ENCODE data around the gene CDA. TPM values are rescaled to one million over a fixed set of nuclear protein-coding genes. Genes with fewer than 3 reads are reported as not detected.

The CDA gene
- total and polyA plus RNA-seq, 10 of the 15 experiments (the other 5 are each of a cell fraction or from before 2014, with no cell fraction given), result not detected

DNA sequence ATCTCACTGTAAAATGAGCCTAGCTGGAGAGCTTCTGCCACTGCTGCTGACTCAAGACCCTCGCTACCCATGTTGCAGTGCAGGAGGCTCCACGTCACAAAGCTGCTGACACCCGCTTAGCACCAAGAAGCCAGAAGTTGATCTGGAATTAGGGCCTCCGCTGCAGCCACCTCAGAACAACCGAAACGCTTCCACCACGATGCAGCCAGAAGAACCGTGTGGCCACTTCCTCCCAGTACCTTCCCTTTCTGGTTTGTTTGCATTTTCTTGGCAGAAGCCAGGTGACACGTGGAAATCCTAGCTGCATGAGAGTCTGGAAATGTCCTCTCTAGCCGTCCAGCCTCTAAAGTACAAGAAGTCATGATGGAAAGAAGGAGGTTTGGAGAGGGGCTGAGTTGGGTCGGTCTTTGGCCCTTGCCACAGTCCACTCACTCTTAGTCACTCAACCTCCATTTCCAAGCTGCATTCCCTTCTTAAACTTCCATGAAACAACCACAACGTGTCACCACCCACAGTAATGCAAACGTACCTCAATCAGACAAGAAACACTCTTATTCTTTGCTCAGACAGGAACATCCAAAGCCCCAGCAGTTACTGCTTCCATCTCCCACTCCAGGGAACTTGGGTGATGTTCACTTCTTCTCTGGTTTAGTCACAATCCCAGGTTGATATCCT lies 10.0 kb upstream of the CDA start:
- no peak overlapping the region for H2AFZ ChIP-seq (ENCODE audit: control insufficient read depth, low read depth, low read length)
- in situ Hi-C loops (cut with MboI), result no loop called here
- WGBS (ENCODE audit: insufficient coverage, insufficient replicate concordance, low lambda C conversion rate, missing lambda C conversion rate), result 48% methylated on average over 13 of the region's 13 CpGs
- no peaks in the 10 kb centered on the region for H4K20me1 ChIP-seq (ENCODE audit: control insufficient read depth, insufficient read depth)
- ChIA-PET POLR2A (no interaction called here), CTCF (interaction anchor here (1.0 kb wide), 1 partner anchor 55 kb away, joined by 4 read pairs; no protein-coding TSS in a partner anchor), RAD21 (ENCODE audit: unreplicated experiment) (no interaction called here), SMC1A (ENCODE audit: uncharacterized antibody, unreplicated experiment) (no interaction called here)
- intact Hi-C loops (cut with micrococcal nuclease; ENCODE audit: unreplicated experiment), result no loop called here
- ATAC-seq (no peak), DNase-seq (ENCODE audit: low read depth, low spot score) (no peak), FAIRE-seq (no peak)
- no peak overlapping the region for H3K27ac ChIP-seq (ENCODE audit: control insufficient read depth, insufficient read depth)
- no peak overlapping the region for H3K4me3 ChIP-seq
- TF ChIP-seq BACH1 (IDR thresholded peaks at IDR 0.05; ENCODE audit: borderline replicate concordance), result no peak
- TF ChIP-seq, protein P1, sequence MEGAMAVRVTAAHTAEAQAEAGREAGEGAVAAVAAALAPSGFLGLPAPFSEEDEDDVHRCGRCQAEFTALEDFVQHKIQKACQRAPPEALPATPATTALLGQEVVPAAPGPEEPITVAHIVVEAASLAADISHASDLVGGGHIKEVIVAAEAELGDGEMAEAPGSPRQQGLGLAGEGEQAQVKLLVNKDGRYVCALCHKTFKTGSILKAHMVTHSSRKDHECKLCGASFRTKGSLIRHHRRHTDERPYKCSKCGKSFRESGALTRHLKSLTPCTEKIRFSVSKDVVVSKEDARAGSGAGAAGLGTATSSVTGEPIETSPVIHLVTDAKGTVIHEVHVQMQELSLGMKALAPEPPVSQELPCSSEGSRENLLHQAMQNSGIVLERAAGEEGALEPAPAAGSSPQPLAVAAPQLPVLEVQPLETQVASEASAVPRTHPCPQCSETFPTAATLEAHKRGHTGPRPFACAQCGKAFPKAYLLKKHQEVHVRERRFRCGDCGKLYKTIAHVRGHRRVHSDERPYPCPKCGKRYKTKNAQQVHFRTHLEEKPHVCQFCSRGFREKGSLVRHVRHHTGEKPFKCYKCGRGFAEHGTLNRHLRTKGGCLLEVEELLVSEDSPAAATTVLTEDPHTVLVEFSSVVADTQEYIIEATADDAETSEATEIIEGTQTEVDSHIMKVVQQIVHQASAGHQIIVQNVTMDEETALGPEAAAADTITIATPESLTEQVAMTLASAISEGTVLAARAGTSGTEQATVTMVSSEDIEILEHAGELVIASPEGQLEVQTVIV (IDR thresholded peaks at IDR 0.05; ENCODE audit: borderline replicate concordance, partially characterized antibody), result no peak
- TF ChIP-seq TCF12 (IDR thresholded peaks at IDR 0.05; ENCODE audit: low read depth, low read length), result no peak
- TF ChIP-seq RB1 (IDR thresholded peaks at IDR 0.05; ENCODE audit: borderline replicate concordance), result no peak
- TF ChIP-seq, protein P2, sequence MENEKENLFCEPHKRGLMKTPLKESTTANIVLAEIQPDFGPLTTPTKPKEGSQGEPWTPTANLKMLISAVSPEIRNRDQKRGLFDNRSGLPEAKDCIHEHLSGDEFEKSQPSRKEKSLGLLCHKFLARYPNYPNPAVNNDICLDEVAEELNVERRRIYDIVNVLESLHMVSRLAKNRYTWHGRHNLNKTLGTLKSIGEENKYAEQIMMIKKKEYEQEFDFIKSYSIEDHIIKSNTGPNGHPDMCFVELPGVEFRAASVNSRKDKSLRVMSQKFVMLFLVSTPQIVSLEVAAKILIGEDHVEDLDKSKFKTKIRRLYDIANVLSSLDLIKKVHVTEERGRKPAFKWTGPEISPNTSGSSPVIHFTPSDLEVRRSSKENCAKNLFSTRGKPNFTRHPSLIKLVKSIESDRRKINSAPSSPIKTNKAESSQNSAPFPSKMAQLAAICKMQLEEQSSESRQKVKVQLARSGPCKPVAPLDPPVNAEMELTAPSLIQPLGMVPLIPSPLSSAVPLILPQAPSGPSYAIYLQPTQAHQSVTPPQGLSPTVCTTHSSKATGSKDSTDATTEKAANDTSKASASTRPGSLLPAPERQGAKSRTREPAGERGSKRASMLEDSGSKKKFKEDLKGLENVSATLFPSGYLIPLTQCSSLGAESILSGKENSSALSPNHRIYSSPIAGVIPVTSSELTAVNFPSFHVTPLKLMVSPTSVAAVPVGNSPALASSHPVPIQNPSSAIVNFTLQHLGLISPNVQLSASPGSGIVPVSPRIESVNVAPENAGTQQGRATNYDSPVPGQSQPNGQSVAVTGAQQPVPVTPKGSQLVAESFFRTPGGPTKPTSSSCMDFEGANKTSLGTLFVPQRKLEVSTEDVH (IDR thresholded peaks at IDR 0.05; ENCODE audit: low read depth, partially characterized antibody), result no peak
- no peak for TF ChIP-seq SUZ12 (IDR thresholded peaks at IDR 0.05; ENCODE audit: unreplicated experiment)
- TF ChIP-seq ZNF24 (IDR thresholded peaks at IDR 0.05), result no peak
- no peak for TF ChIP-seq ZNF207 (IDR thresholded peaks at IDR 0.05; ENCODE audit: borderline replicate concordance)
- no peak for TF ChIP-seq HCFC1 (IDR thresholded peaks at IDR 0.05; ENCODE audit: low read length)
- TF ChIP-seq TARDBP (IDR thresholded peaks at IDR 0.05; ENCODE audit: borderline replicate concordance), result no peak
- no peak for TF ChIP-seq REST (IDR thresholded peaks at IDR 0.05; ENCODE audit: low read depth, low read length)
- no peak for TF ChIP-seq BCL11A (IDR thresholded peaks at IDR 0.05; ENCODE audit: low read depth, low read length)
- TF ChIP-seq LARP7 (IDR thresholded peaks at IDR 0.05), result no peak
- TF ChIP-seq SIX5 (IDR thresholded peaks at IDR 0.05; ENCODE audit: low read depth, low read length, severe bottlenecking), result no peak
- no peak for TF ChIP-seq YY1 (IDR thresholded peaks at IDR 0.05; ENCODE audit: low read depth, low read length)
- TF ChIP-seq NR2F1 (conservative IDR thresholded peaks at IDR 0.05), result no peak
- no peak overlapping the region for H3K4me2 ChIP-seq (ENCODE audit: control insufficient read depth, insufficient read depth)
- BruUV-seq (replicated peaks), result no TSS peak
- no peaks in the 10 kb centered on the region for H3K9me3 ChIP-seq (replicated peaks; ENCODE audit: control insufficient read depth, insufficient read depth, low read length)
- no peaks in the 10 kb centered on the region for H3K4me1 ChIP-seq (ENCODE audit: control insufficient read depth, insufficient read depth, low read length)
- H3K9ac ChIP-seq (ENCODE audit: control insufficient read depth, insufficient read depth, low read length), result no peak overlapping the region
- H3K36me3 ChIP-seq (ENCODE audit: control insufficient read depth in 2 of 2, insufficient read depth in 2 of 2, low read length in 1 of 2), result no peaks in the 10 kb centered on the region
- H3K79me2 ChIP-seq (ENCODE audit: control insufficient read depth, insufficient read depth, low read length), result no peaks in the 10 kb centered on the region
- H3K27me3 ChIP-seq (replicated peaks in 1 of 2; ENCODE audit: control insufficient read depth in 2 of 2, insufficient read depth in 2 of 2, low read length in 1 of 2), result no peaks in the 10 kb centered on the region
